NK-92 (cell line): Measurements from ENCODE around the gene OR2L3.
"Not testable (repeated sequence)": the region's sequence is repeated elsewhere in the genome, so short reads cannot be mapped to it uniquely, and the experiment has no call there.

ENCODE experiments used
- DNase-seq: peaks from one replicate; lab custom pipeline; 2025; ENCODE audit not compliant: unreplicated experiment; lab: John Stamatoyannopoulos, UW

OR2L3 gene

DNA sequence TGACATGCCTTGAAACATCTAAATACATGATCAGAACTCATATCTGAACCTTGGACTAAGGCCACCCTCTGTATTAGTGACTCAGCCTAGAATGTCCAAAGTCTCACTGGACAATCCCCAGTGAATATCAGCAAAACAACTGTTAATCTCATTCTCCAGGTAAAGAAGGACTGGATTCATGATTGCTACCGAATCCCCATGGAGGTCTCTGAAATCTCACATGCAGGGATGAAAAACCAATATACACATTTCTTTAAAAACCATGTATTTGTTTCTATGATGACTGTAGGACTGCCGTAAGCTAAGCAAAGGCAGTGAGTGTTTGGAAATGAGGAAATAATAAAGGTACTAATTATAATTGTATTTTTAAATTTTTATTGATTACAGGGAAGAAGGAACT, at the start of gene OR2L3:
OR2L3 (plus strand) TSS at position 301 of the 400 bp plus-strand sequence. CDS start 13,846 bp downstream, outside the sequence.
- DNase-seq: no peak

GRCh38 chr1:247998811-247999210, 47.8 kb upstream of the OR2L3 start:
- DNase-seq: no peak

DNA sequence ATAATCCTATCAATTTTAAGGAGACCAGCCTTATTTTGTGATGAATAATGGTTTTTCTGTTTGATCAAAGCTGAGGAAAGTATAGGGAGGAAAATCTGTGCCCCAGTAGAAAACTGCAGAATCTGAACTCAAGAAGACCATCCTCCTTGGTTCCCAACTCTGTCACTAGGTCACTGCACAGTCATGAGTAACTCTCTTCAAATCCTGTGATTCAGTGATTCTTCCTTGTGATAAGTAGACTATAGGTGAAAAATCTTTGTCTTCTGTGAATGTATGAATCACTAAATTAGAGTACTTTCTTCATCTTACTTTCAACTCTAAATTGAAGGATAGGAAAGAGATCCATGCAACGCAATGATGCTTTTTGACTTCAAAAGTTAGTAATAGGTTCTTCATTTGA, 46.5 kb upstream of the OR2L3 start:
- no peak for DNase-seq

- DNase-seq: no peak
Measured at GRCh38 chr1:248007778-248008177, 38.9 kb upstream of the OR2L3 start.

- no peak for DNase-seq
Measured at GRCh38 chr1:248009681-248010080, 37.0 kb upstream of the OR2L3 start.

DNA sequence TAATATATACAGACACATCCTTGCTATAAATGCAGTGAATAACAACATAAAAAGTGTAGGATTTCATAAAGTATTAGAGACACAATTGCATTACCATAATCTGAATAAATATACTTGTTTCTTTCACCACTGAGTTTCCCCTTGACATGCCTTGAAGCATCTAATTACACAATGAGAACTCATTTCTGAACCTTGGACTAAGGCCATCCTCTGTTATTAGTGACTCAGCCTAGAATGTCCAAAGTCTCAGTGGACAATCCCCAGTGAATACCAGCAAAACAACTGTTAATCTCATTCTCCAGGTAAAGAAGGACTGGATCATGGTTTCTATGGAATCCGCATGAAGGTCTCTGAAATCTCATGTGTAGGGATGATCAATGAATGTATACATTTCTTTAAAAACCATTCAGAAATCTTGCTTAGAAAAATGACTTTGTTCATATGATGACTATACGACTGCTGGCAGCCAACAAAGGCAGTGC, 33.4 kb upstream of the OR2L3 start, which contains the start of gene OR2L5:
OR2L5 (plus strand) TSS at position 432 of the 482 bp plus-strand sequence. CDS start 8,288 bp downstream, outside the sequence.
- DNase-seq: no peak

GRCh38 chr1:248015803-248016202, 30.8 kb upstream of the OR2L3 start:
- no peak for DNase-seq

DNA sequence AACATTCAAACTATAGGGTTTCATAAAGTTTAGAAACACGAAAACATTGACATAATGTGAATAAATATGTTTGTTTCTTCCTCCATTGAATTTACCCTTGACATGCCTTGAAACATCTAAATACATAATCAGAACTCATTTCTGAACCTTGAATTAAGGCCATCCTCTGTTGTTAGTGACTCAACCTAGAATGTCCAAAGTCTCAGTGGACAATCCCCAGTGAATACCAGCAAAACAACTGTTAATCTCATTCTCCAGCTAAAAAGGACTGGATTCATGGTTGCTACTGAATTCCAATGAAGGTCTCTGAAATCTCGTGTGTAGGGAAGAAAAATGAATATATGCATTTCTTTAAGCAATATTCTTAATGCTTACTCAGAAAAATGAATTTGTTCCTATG, 16.9 kb upstream of the OR2L3 start, which contains the start of gene OR2L2:
OR2L2 (plus strand) TSS at position 301 of the 400 bp plus-strand sequence. CDS start 8,198 bp downstream, outside the sequence.
- no peak for DNase-seq

GRCh38 chr1:248045209-248045608, 1.4 kb upstream of the OR2L3 start:
- no peak for DNase-seq

DNA sequence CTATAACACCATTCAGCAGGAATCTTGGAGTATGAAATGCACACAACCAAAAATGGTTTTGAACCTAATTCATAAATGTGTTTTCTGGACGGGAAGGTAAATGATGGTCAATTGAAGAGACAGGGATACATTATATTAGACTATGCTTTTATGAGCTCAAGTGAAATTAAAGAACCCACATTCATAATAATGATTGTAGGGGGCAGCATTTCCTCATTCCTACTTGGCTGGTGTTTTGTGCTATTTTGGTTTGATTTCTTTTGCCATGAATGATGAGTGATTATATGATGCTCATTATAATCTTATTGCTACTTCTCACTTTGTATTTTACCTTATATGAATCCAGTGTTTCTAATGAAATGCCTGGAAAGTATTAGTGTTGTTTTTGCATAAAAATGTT, 372 bp downstream of the OR2L3 start:
- DNase-seq: no peak

- DNase-seq: no peak
Measured at GRCh38 chr1:248054671-248055070, 8.0 kb downstream of the OR2L3 start.

DNA sequence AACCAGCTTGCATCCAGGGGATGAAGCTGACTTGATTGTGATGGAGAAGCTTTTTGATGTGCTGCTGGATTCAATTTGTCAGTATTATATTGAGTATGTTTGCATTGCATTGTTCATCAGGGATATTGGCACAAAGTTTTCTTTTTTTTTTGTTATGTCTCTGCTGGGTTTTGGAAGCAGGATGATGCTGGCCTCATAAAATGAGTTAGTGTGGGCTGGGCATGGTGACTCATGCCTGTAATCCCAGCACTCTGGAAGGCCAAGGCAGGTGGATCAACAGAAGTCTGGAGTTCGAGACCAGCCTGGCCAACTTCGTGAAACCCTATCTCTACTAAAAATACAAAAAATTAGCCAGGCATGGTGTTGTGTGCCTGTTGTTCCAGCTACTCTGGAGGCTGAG, 8.6 kb downstream of the OR2L3 start:
- DNase-seq: no peak

- no peak for DNase-seq
Measured at GRCh38 chr1:248065071-248065470, 18.4 kb downstream of the OR2L3 start.

- DNase-seq: no peak
Measured at GRCh38 chr1:248065604-248066003, 19.0 kb downstream of the OR2L3 start.

- not testable (repeated sequence) for DNase-seq
Measured at GRCh38 chr1:248083864-248084263, 37.2 kb downstream of the OR2L3 start.

DNA sequence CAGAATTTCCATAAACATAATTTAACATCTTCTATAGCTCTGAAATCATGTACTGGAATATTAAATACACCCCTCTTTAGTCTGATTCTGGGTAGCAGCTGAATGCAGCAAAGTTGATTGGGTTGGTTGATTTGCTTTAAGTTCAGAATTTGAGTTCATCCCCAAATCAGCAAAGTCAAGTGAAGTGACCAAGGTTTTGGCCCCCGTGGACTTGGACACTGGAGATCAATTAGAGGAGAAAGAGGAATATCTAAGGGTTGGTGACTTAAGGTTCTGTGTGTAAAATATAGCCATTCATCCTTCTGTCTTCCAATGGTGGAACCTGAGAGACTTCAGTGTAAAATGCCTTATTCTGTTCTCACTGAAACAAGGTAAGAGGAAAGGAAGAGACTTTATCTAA, 48.2 kb downstream of the OR2L3 start, which contains the start of gene OR2L13:
OR2L13 (plus strand) TSS at position 301 of the 400 bp plus-strand sequence. CDS start 4,192 bp downstream, outside the sequence.
- no peak for DNase-seq

DNA sequence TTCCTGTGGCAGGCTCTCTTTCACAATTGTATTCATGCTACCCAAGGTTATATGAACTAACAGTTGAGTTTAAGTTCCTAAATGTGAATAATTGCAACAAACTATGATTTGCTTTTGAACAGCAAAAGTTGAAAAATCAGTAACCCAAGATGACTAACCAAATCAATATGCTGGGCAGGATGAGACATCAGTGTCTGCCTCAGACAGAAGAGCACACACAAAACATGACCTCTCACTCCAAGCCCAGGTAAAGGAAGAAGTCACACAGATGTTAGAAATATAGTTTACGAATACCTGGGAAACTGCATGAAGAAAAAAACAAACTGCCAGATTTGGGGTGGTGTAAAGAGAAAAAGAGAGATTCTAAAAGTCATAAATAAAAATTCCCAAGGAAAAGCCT, 51.9 kb downstream of the OR2L3 start:
- DNase-seq: no peak

GRCh38 chr1:248102847-248103246, 56.2 kb downstream of the OR2L3 start:
- DNase-seq: no peak

DNA sequence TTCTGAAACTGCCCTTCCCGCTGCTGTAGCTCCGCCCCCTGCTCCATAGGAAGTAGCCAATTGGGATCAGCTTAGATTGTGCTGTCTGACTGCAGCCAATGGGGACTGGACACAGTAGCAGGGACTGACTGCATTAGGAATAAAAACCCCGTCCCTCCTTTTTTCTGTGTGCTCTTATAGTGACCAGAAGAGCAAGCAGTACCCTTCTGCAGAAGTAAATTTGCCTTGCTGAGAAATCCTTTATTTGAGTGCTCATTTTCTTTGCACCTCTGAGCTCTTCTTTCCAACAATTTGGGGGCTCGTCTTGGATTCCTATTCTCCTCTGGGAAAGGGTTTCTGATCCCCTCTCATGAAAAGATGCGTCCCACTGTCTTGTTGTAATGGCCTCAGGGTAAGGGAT, 64.5 kb downstream of the OR2L3 start:
- no peak for DNase-seq
